GM19351 (cell line): ENCODE data around the gene ENAH.
A peak's percentile ranks its signal among the peaks of the same experiment; 100 is the strongest.

ENCODE experiments used
- ATAC-seq: cut with Tn5 transposase; IDR thresholded peaks from one replicate; pipeline ENCODE4 v1.9.1; 2021; ENCODE audit warnings: mild to moderate bottlenecking, moderate library complexity; ENCODE audit not compliant: unreplicated experiment

ENAH gene

GRCh38 chr1:225461533-225462428 is 191.1 kb downstream of the ENAH start:
- no peak for ATAC-seq

DNA sequence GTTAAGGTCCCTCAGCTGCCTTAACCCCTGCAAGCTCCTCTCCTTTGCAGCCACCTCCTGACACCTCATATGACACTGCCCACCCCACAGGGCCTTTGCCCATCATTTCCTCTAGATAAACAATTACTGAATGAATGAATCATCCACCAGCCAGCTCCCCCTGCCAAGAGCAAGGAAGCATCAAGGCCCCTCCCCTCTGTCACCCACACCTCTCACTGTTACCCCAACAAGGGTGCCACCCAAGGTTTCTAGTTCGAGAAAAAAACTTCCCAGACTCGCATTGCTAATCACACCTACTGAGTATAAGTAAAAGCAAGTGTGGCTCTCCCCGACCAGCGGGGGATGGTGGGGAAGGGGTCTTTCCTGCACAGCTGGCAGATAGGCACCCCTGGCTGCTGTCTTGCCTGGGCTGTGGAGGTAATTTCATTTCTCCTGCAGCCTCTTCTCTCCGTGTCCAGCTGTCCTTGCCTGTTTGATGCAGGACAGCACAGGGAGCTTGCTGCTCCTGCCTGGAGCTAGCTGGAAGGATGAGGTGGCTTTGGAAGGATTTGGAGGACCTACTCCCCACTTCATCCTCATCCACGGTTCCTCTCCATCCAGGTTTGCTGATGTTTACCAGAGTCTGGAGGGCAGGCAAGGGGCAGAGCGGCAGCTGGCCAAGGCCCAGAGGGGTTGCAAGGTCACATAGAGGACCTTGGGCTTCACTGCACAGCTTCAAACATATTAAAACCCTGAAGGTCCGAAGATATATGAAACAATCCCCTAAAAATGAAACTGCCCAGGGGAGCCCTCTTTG is 192.0 kb downstream of the ENAH start:
- ATAC-seq: no peak

- ATAC-seq: no peak
Measured at GRCh38 chr1:225460021-225460736, 192.7 kb downstream of the ENAH start.

DNA sequence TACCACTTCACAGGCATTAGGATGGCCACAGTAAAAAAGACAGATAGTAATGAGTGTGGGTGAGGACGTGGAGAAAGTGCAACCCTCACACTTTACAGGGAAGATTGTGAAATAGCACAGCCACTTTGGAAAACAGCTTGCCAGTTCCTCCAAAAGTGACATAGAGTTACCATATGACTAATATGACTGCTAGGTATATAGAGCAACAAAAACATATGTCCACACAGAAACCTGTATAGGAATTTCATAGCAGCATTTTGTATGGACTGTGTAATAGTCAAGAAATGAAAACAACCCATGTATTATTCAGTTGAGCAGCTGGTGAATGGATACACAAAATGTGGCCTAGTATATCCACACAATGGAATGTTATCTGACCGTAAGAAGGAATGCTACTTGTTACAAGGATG is 194.7 kb downstream of the ENAH start:
- ATAC-seq: no peak

DNA sequence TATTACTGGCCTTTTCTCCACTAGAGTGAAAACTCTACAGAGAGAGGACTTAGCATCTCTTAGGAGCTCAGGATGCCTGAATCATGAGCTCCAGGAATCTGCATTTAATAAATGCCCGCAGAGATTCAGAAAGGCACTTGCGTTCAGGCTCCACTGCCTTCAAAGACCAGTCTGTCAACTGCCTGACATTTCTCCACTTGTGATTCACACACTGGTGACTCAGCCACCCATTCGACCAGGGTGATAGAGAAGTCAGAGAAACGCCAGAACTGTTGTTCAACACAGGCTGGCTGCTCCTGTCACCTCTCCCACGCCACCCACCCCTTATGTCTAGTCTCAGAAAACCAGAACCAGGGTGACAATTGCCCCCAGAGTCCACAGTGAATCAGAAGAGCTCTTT is 198.2 kb downstream of the ENAH start:
- peak; percentile 67 for ATAC-seq

DNA sequence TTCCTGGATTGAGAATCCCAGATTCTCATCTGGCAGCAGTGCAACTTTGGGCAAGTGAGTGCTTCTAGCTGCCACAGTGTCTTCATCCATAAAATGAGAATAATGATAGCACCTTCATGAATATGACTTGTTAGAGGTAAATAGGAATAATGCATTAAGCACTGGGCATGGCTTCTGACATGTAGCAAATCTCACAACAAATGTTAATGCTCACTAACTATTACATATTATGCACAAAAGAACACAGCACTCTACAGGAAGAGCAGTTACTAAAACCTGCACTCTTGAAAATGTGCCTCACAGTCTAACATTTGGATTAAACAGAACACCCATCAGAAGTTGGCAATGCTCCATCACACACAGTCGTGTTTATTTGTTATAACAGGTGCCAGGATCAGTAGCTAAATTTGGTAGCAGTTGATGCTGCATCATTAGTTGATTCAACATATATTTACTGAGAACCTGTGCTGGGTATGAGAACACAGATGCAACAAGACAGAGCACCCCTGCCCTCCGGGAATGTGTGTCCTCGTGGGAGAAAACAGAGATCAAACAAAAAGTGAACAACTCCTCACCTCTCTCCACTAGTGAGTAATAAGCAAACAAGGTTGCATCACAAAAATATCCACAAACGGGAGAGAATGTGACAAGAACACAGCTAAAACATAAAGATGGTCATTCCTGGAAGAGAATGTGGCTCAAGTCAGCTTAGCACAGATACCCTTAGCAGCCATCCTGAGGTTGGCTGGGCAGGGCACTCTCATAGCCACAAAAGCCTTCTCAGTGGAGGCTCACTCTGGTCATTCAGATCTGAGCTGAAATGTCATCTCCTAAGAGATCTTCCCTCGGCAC is 198.9 kb downstream of the ENAH start:
- peak; percentile 26 for ATAC-seq

DNA sequence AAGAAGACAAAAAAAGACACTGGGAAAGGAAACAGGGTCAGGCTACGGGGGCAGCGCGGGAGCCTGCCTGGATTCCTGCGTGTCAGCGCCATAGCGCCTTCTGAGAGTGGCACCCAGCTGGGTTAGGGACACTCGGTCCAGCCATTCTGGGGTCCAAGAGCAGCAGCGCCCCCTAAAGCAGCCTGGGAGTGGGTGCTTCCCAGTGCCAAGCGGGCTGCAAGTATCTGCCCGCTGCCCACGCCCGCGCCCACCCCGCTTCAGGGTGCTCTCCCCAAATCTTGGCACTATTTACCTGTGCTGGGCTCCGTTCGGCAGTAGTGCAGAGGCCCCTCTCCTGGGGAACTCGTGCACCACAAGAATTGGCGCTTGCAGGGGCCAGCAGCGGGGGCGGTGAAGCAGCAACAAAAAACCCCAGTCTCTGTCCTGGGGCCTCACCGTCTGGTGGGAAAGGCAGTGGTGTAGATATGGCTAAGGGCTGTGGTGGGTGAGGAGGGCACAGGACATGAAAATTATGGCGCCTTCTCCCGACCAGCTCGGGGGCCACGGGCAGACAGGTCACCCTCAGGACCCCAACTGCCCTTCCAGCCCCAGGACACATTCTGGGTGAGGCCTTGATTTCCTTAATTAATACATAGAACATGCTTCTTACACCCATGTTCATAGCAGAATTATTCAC is 200.9 kb downstream of the ENAH start:
- no peak for ATAC-seq

DNA sequence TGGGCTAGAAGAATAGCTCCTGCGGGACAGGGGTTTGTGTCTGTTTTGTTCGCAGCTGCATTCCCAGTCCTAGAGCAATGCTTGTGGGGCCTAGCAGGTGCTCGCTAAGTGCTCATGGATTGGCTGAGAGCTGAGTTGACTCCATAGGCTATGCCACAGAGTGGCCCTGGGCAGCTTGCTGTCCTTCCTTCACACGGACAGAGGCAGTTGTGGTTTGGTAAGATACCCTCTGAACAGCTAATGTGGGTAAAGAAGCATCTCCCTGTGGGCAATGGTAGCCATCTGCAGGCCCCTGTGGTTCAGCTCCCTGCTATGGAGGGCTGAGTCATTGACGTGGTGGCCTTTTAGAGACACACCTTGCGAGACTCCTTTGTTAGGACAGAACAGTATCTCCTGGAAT is 201.6 kb downstream of the ENAH start:
- no peak for ATAC-seq

GRCh38 chr1:225450491-225451191 is 202.3 kb downstream of the ENAH start:
- no peak for ATAC-seq

DNA sequence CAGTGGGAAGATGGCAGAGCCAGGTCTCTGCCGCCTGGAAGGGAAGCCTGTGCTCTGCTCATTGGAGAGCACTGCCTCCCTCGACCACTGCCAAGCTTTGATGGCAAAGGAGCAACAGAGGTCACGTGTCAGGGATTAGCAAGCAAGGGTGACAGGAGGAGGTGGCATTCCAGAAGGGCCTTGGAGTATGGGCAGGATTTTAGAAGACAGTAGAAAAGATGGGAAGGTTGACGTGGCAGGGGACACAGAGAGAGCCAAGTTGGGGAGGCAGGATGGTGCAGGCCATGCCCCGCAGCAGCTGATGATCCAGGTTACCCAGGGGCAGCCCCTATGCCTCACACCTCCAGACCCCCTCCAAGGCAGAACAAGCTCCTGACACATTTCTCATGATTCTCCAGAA is 203.1 kb downstream of the ENAH start:
- ATAC-seq: no peak

DNA sequence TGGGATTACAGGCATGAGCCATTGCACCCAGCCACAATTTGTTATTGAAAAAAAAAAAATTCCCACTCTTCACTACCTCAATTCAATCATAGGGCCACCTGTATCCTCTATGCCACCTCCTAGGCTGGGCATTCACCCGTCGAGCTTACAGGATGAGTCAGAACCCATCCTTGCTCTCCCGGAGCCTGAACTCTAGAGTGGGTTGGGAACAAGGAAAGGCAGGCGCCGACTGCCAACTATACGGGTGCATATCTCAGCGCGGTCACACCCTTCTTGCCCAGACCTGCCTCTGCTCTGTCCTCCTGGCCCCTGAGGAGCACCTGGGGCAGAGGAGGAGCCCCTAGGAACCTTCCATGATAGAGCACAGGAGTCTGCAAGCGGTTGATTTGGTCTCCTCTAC is 203.7 kb downstream of the ENAH start:
- no peak for ATAC-seq

GRCh38 chr1:225448146-225448805 is 204.6 kb downstream of the ENAH start:
- no peak for ATAC-seq

DNA sequence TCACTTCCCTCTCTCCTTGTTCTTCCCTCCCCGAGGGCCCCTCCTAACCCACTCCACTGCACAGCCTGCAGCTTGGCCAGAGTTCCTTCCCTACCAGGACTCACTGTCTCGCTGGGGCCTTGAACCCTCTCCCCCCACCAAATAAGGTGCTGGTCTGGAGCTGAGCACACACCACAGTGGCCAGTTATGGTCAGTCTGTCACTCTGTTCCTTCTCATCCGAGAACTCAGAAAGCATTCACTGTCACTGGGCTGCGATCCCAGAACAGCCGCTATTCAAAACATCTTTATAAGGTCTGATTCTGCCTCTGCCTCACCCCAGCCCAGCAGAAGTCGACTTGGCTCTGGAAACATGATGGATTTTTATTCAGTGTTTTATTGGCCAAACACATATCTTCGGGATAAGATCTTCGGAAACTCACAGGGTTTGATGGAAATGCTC is 205.3 kb downstream of the ENAH start:
- no peak for ATAC-seq

DNA sequence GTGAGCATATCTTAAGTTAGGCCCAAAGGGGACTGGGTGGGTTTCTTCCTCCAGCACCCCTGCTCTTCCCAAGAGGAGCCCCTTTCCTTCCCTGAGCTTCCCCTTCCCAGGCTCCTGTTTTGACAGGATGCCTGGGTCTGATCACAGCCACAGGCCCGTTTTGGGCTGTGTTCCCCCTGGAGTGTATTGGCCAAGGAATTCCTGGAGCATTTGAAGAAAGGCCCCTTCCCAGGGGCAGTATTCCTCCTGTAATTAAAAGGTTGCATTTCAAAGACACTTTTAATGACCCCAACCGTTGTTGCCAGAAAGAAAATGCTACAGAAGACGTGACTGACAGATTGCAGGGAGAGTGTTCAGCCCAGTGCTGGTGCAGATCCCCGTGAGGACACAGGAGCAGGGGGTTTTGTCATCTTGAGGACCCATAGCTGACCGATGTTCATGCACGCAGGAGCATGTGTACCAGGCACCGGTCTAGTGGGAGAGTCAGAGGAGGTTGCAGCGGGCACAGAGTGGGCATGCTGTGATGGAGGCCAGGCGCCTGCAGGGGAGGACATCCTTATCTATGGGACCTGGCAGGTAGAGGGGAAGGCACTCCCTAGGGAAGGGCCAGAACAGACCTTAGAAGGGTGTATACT is 205.8 kb downstream of the ENAH start:
- ATAC-seq: no peak

GRCh38 chr1:225446595-225446960 is 206.3 kb downstream of the ENAH start:
- ATAC-seq: no peak

DNA sequence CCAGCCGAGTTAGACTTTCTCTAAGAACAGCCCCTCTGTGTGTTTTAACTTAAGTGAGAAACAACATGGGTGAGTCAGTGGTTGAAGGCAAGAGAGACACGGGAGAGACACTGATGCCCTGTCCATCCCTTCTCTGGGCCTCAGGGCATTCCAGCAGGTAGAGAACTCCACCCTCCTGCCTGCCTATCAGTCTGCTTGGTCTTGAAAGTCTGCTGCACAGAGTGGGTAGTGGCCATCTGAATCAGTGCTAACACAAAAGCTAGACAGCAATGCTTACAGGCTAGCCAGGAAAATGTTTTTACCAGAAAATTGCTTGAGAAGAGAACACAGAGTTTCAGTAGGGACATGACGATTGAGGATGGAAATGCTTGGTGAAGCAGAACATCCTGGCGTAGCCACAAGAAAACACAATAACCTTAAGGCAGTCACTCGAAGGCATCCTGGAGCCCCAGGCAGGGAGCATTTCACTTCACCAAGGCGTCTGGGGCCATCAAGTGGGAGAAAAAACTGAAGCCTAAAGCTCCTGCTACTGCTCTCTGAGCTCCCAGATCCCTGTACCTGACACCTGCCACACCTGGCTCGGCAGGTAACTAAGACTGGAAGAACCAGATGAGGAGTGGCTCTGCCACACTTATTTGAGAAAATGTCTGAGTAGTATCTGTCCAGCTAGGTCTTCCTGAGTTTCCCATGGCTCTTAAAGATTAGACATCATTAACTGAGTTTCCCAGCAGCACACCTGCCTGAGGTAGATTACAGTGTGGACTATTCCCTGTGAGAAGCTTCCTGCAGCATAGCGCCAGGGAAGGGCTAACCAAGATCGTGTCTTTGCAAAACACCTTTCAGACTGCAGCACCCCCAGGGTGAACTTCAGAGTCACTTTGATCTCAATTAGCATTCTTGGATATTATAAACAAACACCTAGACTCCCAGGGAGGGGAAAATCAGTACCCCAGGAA is 207.0 kb downstream of the ENAH start:
- no peak for ATAC-seq

DNA sequence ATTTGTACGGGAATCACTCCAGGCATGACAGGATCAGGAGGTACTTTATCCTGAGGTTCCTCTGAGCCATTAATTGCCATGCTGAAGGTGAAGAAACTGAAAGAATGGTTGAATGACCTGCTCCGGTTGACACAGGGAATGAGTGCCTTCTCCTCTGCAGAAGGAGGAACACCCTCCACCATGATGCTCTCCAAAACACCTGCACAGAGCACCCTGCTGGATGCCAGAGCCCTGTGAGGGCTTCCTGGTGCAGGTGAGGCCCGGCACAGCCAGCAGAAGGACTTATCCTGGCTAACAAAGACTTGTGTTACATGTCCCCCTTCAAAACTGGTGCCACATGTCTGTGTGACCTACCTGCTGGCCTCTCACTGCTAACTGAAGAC is 210.8 kb downstream of the ENAH start:
- no peak for ATAC-seq
